Stimulated activated CD4-positive, alpha-beta T cell treated with anti-CD3 and anti-CD28 coated beads, Interleukin-15, amount 100 ng/mL, for 1 hour (primary cell): Measurements from ENCODE around the gene NKAIN4.

Source experiments
- DNase-seq, 2 donors: peaks; one replicate each; pipeline ENCODE4 v3.0.0-alpha.2; 2020; ENCODE audit warnings: low read depth in 1 of 2, low spot score in 1 of 2

NKAIN4 gene

GRCh38 chr20:63254232-63254605 lies at the start of gene NKAIN4:
Gene NKAIN4 (minus strand): TSS chr20:63254463. CDS start chr20:63254450, 13 bp downstream.
- no peak for DNase-seq

GRCh38 chr20:63303095-63303666 lies 48.9 kb upstream of the NKAIN4 start:
- no peak for DNase-seq

GRCh38 chr20:63301671-63302070 lies 47.4 kb upstream of the NKAIN4 start:
- no peak for DNase-seq

- no peak for DNase-seq
Observed at GRCh38 chr20:63298731-63299312, 44.6 kb upstream of the NKAIN4 start.

- no peak for DNase-seq
Observed at GRCh38 chr20:63297796-63298572, 43.7 kb upstream of the NKAIN4 start.

- no peak for DNase-seq
Observed at GRCh38 chr20:63297371-63297781, 43.1 kb upstream of the NKAIN4 start.

- DNase-seq, result no peak
Observed at GRCh38 chr20:63296531-63297299, 42.5 kb upstream of the NKAIN4 start.

- DNase-seq, result no peak
Observed at GRCh38 chr20:63295846-63296245, 41.6 kb upstream of the NKAIN4 start.

- DNase-seq, result no peak
Observed at GRCh38 chr20:63295422-63295821, 41.2 kb upstream of the NKAIN4 start.

- DNase-seq, result no peak
Observed at GRCh38 chr20:63295018-63295417, 40.8 kb upstream of the NKAIN4 start.

- DNase-seq, result no peak
Observed at GRCh38 chr20:63294536-63294900, 40.3 kb upstream of the NKAIN4 start.

- no peak for DNase-seq
Observed at GRCh38 chr20:63293871-63294535, 39.7 kb upstream of the NKAIN4 start.

GRCh38 chr20:63293456-63293855 lies 39.2 kb upstream of the NKAIN4 start:
- no peak for DNase-seq

- DNase-seq, result no peak
Observed at GRCh38 chr20:63292904-63293303, 38.6 kb upstream of the NKAIN4 start, which contains the start of gene COL20A1. Gene COL20A1 (plus strand): TSS chr20:63293186. CDS start chr20:63295108, 1,922 bp downstream.

GRCh38 chr20:63292292-63292701 lies 38.0 kb upstream of the NKAIN4 start:
- no peak for DNase-seq

GRCh38 chr20:63291811-63292210 lies 37.5 kb upstream of the NKAIN4 start:
- DNase-seq, result no peak

- DNase-seq, result peak; percentile 27 to 61
Observed at GRCh38 chr20:63290677-63291472, 36.6 kb upstream of the NKAIN4 start.

GRCh38 chr20:63290136-63290676 lies 35.9 kb upstream of the NKAIN4 start:
- DNase-seq, result no peak

- DNase-seq, result no peak
Observed at GRCh38 chr20:63289311-63290135, 35.3 kb upstream of the NKAIN4 start.
